ENCODE measurements around the gene CYP1B1. TPM values are rescaled to one million over a fixed set of nuclear protein-coding genes. Genes with fewer than 3 reads are reported as not detected.

The CYP1B1 gene
- total RNA-seq, 1 donor from 2014 or later: 0.39 TPM

DNA sequence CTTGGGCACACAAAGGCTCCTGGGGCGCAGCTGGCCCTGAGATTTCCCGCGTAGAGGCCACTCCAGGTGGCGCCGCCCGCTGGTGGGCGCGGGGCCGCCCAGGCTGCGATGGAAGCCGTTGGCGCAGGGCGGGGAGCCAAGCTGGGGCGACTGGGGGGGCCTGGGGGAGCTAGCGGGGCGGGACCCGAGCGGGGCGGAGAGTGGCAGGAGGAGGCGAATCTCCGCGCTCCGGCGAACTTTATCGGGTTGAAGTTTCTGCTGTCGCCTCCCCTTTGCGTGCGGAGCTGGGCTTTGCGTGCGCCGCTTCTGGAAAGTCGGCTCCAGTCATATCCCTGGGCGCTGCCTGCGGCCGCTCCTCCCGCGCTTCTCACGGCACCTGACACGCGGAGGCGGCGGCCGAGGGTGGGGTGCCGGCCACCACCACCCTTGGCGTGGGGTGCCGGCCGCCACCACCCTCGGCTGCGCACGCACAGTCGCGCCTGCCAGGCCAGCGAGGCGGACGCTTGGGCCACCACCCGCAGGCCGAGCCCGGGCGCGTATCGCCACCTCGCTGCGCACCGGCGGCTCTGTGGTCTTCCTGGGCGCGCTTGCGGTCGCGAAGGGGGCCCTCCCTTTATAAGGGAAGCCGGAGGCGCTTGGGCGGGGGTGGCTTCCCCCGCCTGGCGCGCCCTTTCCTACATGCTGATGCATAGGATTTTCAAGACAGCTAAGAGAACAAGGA lies 919 bp upstream of the CYP1B1 start:
- H3K4me1 Mint-ChIP-seq: peaks cover 15% of the 10 kb centered on the region

DNA sequence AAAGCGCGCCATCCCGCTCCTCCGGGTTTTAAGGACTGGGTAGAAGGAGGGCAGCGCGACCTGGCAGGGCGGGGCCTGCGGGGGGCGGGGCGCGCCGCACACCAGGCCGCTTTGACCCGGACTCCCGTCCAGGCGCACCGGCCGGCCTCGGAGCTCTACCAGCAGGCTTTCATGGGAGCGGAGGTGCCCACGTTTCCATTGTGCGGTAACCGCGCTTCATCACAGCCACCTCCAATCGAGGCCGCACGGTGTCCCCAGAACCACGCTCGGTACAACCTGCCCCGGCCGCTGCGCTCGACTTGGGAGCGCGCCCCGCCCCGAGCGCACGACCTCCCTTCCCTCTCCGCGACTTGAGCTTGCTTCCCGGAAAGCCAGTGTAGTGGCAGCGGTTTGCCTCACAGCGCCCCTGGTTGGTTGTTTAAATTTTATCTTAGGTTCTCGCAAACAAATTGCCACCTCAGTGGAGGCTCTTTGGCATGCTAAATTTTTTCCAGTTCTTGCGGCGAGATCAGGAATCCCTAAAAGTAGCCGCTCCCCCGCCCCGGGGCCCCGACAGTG lies 280 bp upstream of the CYP1B1 start:
- Histone ChIP-seq H3K9me3 (ENCODE audit: low read depth) (no peaks in the 10 kb centered on the region), H3K4me2 (peak overlapping the region; percentile 89), H3K4me1 (peaks cover 11% of the 10 kb centered on the region), H4K20me1 (ENCODE audit: low read depth) (peaks cover 22% of the 10 kb centered on the region), H3K79me2 (ENCODE audit: low read depth) (no peaks in the 10 kb centered on the region), H3K27ac (no peak overlapping the region), H3K36me3 (no peaks in the 10 kb centered on the region), H3F3A (ENCODE audit: low read depth) (peaks cover 36% of the 10 kb centered on the region), H3K4me3 (peak overlapping the region; percentile 58), H2AFZ (replicated peaks) (peak overlapping the region; percentile 88), H3K9ac (no peak overlapping the region), H3K27me3 (peaks cover 87% of the 10 kb centered on the region)
- peak overlapping the region; percentile 87 for H3K4me3 Mint-ChIP-seq
- DNase-seq (ENCODE audit: low spot score): peak; percentile 92
- H3K27ac Mint-ChIP-seq: no peak overlapping the region
- no peaks in the 10 kb centered on the region for H3K9me3 Mint-ChIP-seq
- TF ChIP-seq EZH2 (IDR thresholded peaks at IDR 0.05) (no peak), EZH2phosphoT487 (IDR thresholded peaks at IDR 0.05) (no peak)
- TF ChIP-seq, protein P1, sequence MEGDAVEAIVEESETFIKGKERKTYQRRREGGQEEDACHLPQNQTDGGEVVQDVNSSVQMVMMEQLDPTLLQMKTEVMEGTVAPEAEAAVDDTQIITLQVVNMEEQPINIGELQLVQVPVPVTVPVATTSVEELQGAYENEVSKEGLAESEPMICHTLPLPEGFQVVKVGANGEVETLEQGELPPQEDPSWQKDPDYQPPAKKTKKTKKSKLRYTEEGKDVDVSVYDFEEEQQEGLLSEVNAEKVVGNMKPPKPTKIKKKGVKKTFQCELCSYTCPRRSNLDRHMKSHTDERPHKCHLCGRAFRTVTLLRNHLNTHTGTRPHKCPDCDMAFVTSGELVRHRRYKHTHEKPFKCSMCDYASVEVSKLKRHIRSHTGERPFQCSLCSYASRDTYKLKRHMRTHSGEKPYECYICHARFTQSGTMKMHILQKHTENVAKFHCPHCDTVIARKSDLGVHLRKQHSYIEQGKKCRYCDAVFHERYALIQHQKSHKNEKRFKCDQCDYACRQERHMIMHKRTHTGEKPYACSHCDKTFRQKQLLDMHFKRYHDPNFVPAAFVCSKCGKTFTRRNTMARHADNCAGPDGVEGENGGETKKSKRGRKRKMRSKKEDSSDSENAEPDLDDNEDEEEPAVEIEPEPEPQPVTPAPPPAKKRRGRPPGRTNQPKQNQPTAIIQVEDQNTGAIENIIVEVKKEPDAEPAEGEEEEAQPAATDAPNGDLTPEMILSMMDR (IDR thresholded peaks at IDR 0.05): peak; percentile 55
- no peaks in the 10 kb centered on the region for H3K36me3 Mint-ChIP-seq
- peaks cover 15% of the 10 kb centered on the region for H3K4me1 Mint-ChIP-seq
- peaks cover 52% of the 10 kb centered on the region for H3K27me3 Mint-ChIP-seq (ENCODE audit: insufficient read depth, low read depth)

More for the DNA sequence above, 919 bp upstream of the CYP1B1 start:
- Mint-ChIP-seq H3K4me3 (peak overlapping the region; percentile 87), H3K9me3 (no peaks in the 10 kb centered on the region), H3K36me3 (no peaks in the 10 kb centered on the region), H3K27ac (no peak overlapping the region), H3K27me3 (ENCODE audit: insufficient read depth, low read depth) (peaks cover 52% of the 10 kb centered on the region)
- no peak overlapping the region for H3K9ac ChIP-seq
- H3F3A ChIP-seq (ENCODE audit: low read depth): peaks cover 36% of the 10 kb centered on the region
- no peak overlapping the region for H3K27ac ChIP-seq
- H4K20me1 ChIP-seq (ENCODE audit: low read depth): peaks cover 22% of the 10 kb centered on the region
- TF ChIP-seq, protein P1 (IDR thresholded peaks at IDR 0.05): peak; percentile 40
- TF ChIP-seq EZH2phosphoT487 (IDR thresholded peaks at IDR 0.05): no peak
- H3K9me3 ChIP-seq (ENCODE audit: low read depth): no peaks in the 10 kb centered on the region
- H3K4me1 ChIP-seq: peaks cover 11% of the 10 kb centered on the region
- peak; percentile 82 for DNase-seq (ENCODE audit: low spot score)
- H3K4me2 ChIP-seq: peak overlapping the region; percentile 89
- H3K79me2 ChIP-seq (ENCODE audit: low read depth): no peaks in the 10 kb centered on the region
- H3K4me3 ChIP-seq: peak overlapping the region; percentile 58
- no peaks in the 10 kb centered on the region for H3K36me3 ChIP-seq
- peaks cover 81% of the 10 kb centered on the region for H3K27me3 ChIP-seq
- H2AFZ ChIP-seq (replicated peaks): peak overlapping the region; percentile 88

DNA sequence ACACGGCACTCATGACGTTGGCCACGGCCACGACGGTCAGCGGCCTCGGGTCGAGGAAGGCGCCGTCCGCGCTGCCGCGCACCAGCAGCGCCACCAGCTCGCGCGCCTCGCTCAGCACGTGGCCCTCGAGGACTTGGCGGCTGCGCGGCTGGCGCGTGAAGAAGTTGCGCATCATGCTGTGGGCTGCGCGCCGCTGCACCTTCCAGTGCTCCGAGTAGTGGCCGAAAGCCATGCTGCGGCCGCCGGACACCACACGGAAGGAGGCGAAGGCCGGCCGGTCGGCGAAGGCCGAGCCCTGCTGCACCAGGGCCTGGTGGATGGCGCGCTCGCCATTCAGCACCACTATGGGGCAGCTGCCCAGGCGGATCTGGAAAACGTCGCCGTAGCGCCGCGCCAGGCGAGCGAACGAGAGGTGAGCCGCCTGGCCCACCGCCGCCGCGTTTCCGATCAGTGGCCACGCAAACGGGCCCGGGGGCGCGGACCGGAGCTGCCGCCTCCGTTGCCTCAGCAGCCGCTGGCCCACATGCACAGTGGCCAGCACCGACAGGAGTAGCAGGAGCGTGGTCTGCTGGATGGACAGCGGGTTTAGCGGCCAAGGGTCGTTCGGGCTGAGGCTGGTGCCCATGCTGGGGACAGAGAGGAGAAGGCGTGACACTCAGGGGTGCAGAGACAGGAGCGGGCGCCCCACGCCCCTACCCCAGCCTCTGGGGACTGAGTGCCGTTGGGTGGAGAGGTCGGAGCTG lies 1.0 kb downstream of the CYP1B1 start:
- peak; percentile 87 for DNase-seq (ENCODE audit: low spot score)
- H3K4me1 Mint-ChIP-seq: peaks cover 15% of the 10 kb centered on the region
- Histone ChIP-seq H3K27ac (no peak overlapping the region), H3K27me3 (peaks cover 95% of the 10 kb centered on the region), H3K36me3 (no peaks in the 10 kb centered on the region), H4K20me1 (ENCODE audit: low read depth) (peaks cover 22% of the 10 kb centered on the region), H2AFZ (replicated peaks) (peak overlapping the region; percentile 88), H3F3A (ENCODE audit: low read depth) (peaks cover 36% of the 10 kb centered on the region), H3K4me1 (peaks cover 11% of the 10 kb centered on the region), H3K9ac (no peak overlapping the region), H3K79me2 (ENCODE audit: low read depth) (no peaks in the 10 kb centered on the region), H3K4me2 (peak overlapping the region; percentile 89), H3K9me3 (ENCODE audit: low read depth) (no peaks in the 10 kb centered on the region), H3K4me3 (peak overlapping the region; percentile 58)
- H3K36me3 Mint-ChIP-seq: no peaks in the 10 kb centered on the region
- H3K4me3 Mint-ChIP-seq: peak overlapping the region; percentile 84
- H3K27ac Mint-ChIP-seq: no peak overlapping the region
- peak; percentile 87 for TF ChIP-seq EZH2 (IDR thresholded peaks at IDR 0.05)
- TF ChIP-seq, protein P1 (IDR thresholded peaks at IDR 0.05): no peak
- peak; percentile 67 for TF ChIP-seq EZH2phosphoT487 (IDR thresholded peaks at IDR 0.05)
- no peaks in the 10 kb centered on the region for H3K9me3 Mint-ChIP-seq
- H3K27me3 Mint-ChIP-seq (ENCODE audit: insufficient read depth, low read depth): peaks cover 48% of the 10 kb centered on the region

All from neural progenitor cell (in vitro differentiated cells).